Liver (tissue), 9 donors: ENCODE results near the gene LIX1L. TPM values are rescaled to one million over a fixed set of nuclear protein-coding genes. Genes with fewer than 3 reads are reported as not detected.

Experiments used
- DNase-seq: peaks from one replicate; pipeline ENCODE4 v3.0.0-alpha.2; 2017; ENCODE audit warnings: low spot score
- H3K27ac ChIP-seq, 2 donors: one replicate each; pipeline ENCODE4 v1.7.0; 2013; ENCODE audit warnings: inconsistent platforms in 2 of 2, low read length in 2 of 2, control low read depth in 1 of 2, low read depth in 1 of 2, mild to moderate bottlenecking in 1 of 2
- H3K27me3 ChIP-seq, 4 donors: one replicate each; pipeline versions ENCODE4 v1.6.1 to v1.7.0; 2013; ENCODE audit warnings: low read length in 3 of 4, inconsistent platforms in 1 of 4, mild to moderate bottlenecking in 1 of 4, moderate library complexity in 1 of 4; ENCODE audit not compliant: control insufficient read depth in 4 of 4, insufficient read depth in 4 of 4
- H3K36me3 ChIP-seq, 4 donors: one replicate each; pipeline versions ENCODE4 v1.6.1 to v1.7.0; 2013; ENCODE audit warnings: low read length in 3 of 4, mild to moderate bottlenecking in 3 of 4, low read depth in 1 of 4, moderate library complexity in 1 of 4; ENCODE audit not compliant: control insufficient read depth in 4 of 4, insufficient read depth in 3 of 4
- H3K4me1 ChIP-seq, 4 donors: one replicate each; pipeline versions ENCODE4 v1.6.1 to v1.7.0; 2013; ENCODE audit warnings: low read length in 3 of 4, mild to moderate bottlenecking in 3 of 4, moderate library complexity in 1 of 4; ENCODE audit not compliant: control insufficient read depth in 4 of 4, insufficient read depth in 4 of 4
- H3K4me3 ChIP-seq, 3 donors: one replicate each; pipeline versions ENCODE4 v1.6.1 to v1.7.0; 2013; ENCODE audit warnings: low read length in 3 of 3, control low read depth in 1 of 3, low read depth in 1 of 3, mild to moderate bottlenecking in 1 of 3
- H3K9ac ChIP-seq, 2 donors: one replicate each; pipeline ENCODE4 v1.7.0; 2013; ENCODE audit warnings: low read length in 2 of 2, mild to moderate bottlenecking in 2 of 2, moderate library complexity in 2 of 2, control low read depth in 1 of 2, low read depth in 1 of 2
- H3K9me3 ChIP-seq, 4 donors: one replicate each; pipeline versions ENCODE4 v1.6.1 to v1.7.0; 2013; ENCODE audit warnings: low read length in 3 of 4; ENCODE audit not compliant: control insufficient read depth in 4 of 4
- EGR1 ChIP-seq, 2 donors: IDR thresholded peaks; 2 replicates each; pipeline ENCODE4 v1.6.1; 2016 to 2018; ENCODE audit warnings: antibody characterized with exemption in 2 of 2, low read depth in 2 of 2
- FOXA1 ChIP-seq: IDR thresholded peaks from 2 replicates; pipeline ENCODE4 v1.6.1; 2016; ENCODE audit warnings: antibody characterized with exemption
- FOXA2 ChIP-seq: IDR thresholded peaks from 2 replicates; pipeline ENCODE4 v1.6.1; 2016; ENCODE audit warnings: antibody characterized with exemption
- GABPA ChIP-seq, 2 donors: IDR thresholded peaks in 1 of 2; conservative IDR thresholded peaks in 1 of 2; 2 replicates each; pipeline ENCODE4 v1.6.1; 2016; ENCODE audit warnings: antibody characterized with exemption in 2 of 2, mild to moderate bottlenecking in 1 of 2, moderate library complexity in 1 of 2
- HNF4A ChIP-seq, 2 donors: conservative IDR thresholded peaks; 2 replicates each; pipeline ENCODE4 v1.6.1; 2016; ENCODE audit warnings: antibody characterized with exemption in 2 of 2, mild to moderate bottlenecking in 2 of 2
- HNF4G ChIP-seq: IDR thresholded peaks from 2 replicates; pipeline ENCODE4 v1.6.1; 2016; ENCODE audit warnings: antibody characterized with exemption
- JUND ChIP-seq, 2 donors: IDR thresholded peaks; 2 replicates each; pipeline ENCODE4 v1.6.1; 2016; ENCODE audit warnings: antibody characterized with exemption in 2 of 2
- NR2F2 ChIP-seq: IDR thresholded peaks from 2 replicates; pipeline ENCODE4 v1.6.1; 2016; ENCODE audit warnings: antibody characterized with exemption
- RAD21 ChIP-seq, 2 donors: IDR thresholded peaks; 2 replicates each; pipeline ENCODE4 v1.6.1; 2016; ENCODE audit warnings: antibody characterized with exemption in 2 of 2, mild to moderate bottlenecking in 2 of 2
- RXRA ChIP-seq, 2 donors: IDR thresholded peaks; 2 replicates each; pipeline ENCODE4 v1.6.1; 2017 to 2018; ENCODE audit warnings: antibody characterized with exemption in 2 of 2, mild to moderate bottlenecking in 1 of 2
- SP1 ChIP-seq: IDR thresholded peaks from 2 replicates; pipeline ENCODE4 v1.6.1; 2018; ENCODE audit warnings: antibody characterized with exemption, mild to moderate bottlenecking
- TAF1 ChIP-seq: conservative IDR thresholded peaks from 2 replicates; pipeline ENCODE4 v1.6.1; 2016; ENCODE audit warnings: antibody characterized with exemption, mild to moderate bottlenecking
- YY1 ChIP-seq: IDR thresholded peaks from 2 replicates; pipeline ENCODE4 v1.6.1; 2016; ENCODE audit warnings: antibody characterized with exemption, mild to moderate bottlenecking
- WGBS: extraction: QIAGEN DNeasy Blood & Tissue Kit; methylation state at CpG from one replicate; pipeline ENCODE4 v1.1.7; 2013; 5-methylcytosine and 5-hydroxymethylcytosine counted together
- polyA plus RNA-seq, 2 donors: library from polyadenylated mRNA; stranded (reverse) in 1 of 2; unstranded in 1 of 2; fragments of 200-250 nt in 1 of 2; fragments of >200 nt in 1 of 2; fragmentation: Nextera tagmentation in 1 of 2; extraction: Ambion mirVana in 1 of 2; gene quantifications; one replicate each; pipeline versions ENCODE4 v1.2.1 to v1.2.3, GENCODE V29; 2013 to 2015
- total RNA-seq, 2 donors: library from RNA; depleted of rRNA; stranded (reverse); fragments of >200 nt; gene quantifications; one replicate each; pipeline ENCODE4 v1.2.3, GENCODE V29; 2014
- TF ChIP-seq, protein P1 (sequence below): IDR thresholded peaks from 2 replicates; pipeline ENCODE4 v1.6.1; 2016; ENCODE audit warnings: antibody characterized with exemption
- TF ChIP-seq, protein P2 (sequence below): fragments of 150-350 bp; IDR thresholded peaks from 2 replicates; pipeline ENCODE4 v1.5.1; 2017; ENCODE audit warnings: improper control_type of control experiment, low read depth, low read length; ENCODE audit not compliant: missing input control
- TF ChIP-seq, protein P3 (sequence below): IDR thresholded peaks from 2 replicates; pipeline ENCODE4 v1.6.1; 2016; ENCODE audit warnings: antibody characterized with exemption, mild to moderate bottlenecking
- TF ChIP-seq, protein P4 (sequence below): IDR thresholded peaks from 2 replicates; pipeline ENCODE4 v1.6.1; 2016; ENCODE audit warnings: antibody characterized with exemption
- TF ChIP-seq, protein P5 (sequence below): IDR thresholded peaks from 2 replicates; pipeline ENCODE4 v1.6.1; 2016; ENCODE audit warnings: antibody characterized with exemption
- donor health status: healthy.
- donor health status: healthy.
- donor health status: healthy.
- donor health status: healthy.
- donor health status: healthy.

The LIX1L gene
- total and polyA plus RNA-seq, 4 donors = 4.6 to 8.6 (median 6.3) TPM

DNA sequence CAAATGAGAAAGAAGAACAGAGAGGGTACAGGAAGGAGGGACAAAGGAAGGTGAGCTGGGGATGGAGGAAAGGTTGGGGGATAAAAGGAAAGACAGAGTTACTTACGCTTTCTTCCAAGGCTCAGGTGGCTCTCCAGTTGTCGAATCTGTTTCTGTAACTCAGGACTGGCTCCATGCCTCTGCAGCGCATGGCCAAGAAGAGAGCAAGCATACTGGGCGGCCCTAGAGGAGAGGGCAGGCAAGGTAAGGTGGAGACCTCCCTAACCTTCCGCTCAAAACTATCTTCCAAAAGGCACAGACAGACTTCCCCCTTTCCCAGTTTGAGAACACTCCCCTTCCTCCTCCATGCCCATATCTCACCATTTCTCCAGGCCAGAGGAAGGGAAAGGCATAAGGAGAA, 40.2 kb downstream of the LIX1L start:
- no peaks in the 10 kb centered on the region for H3K27me3 ChIP-seq
- TF ChIP-seq JUND (IDR thresholded peaks at IDR 0.05) (no peak), YY1 (no peak), SP1 (no peak), RAD21 (IDR thresholded peaks at IDR 0.05) (no peak), GABPA (IDR thresholded peaks at IDR 0.05 in 1 of 2, conservative IDR thresholded peaks at IDR 0.05 in 1 of 2) (no peak), EGR1 (IDR thresholded peaks at IDR 0.05; ENCODE audit: low read depth in 2 of 2) (no peak), NR2F2 (no peak), FOXA2 (no peak), TAF1 (no peak)
- TF ChIP-seq, protein P1, sequence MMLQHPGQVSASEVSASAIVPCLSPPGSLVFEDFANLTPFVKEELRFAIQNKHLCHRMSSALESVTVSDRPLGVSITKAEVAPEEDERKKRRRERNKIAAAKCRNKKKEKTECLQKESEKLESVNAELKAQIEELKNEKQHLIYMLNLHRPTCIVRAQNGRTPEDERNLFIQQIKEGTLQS = no peak
- TF ChIP-seq, protein P2, sequence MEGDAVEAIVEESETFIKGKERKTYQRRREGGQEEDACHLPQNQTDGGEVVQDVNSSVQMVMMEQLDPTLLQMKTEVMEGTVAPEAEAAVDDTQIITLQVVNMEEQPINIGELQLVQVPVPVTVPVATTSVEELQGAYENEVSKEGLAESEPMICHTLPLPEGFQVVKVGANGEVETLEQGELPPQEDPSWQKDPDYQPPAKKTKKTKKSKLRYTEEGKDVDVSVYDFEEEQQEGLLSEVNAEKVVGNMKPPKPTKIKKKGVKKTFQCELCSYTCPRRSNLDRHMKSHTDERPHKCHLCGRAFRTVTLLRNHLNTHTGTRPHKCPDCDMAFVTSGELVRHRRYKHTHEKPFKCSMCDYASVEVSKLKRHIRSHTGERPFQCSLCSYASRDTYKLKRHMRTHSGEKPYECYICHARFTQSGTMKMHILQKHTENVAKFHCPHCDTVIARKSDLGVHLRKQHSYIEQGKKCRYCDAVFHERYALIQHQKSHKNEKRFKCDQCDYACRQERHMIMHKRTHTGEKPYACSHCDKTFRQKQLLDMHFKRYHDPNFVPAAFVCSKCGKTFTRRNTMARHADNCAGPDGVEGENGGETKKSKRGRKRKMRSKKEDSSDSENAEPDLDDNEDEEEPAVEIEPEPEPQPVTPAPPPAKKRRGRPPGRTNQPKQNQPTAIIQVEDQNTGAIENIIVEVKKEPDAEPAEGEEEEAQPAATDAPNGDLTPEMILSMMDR = no peak
- TF ChIP-seq, protein P3, sequence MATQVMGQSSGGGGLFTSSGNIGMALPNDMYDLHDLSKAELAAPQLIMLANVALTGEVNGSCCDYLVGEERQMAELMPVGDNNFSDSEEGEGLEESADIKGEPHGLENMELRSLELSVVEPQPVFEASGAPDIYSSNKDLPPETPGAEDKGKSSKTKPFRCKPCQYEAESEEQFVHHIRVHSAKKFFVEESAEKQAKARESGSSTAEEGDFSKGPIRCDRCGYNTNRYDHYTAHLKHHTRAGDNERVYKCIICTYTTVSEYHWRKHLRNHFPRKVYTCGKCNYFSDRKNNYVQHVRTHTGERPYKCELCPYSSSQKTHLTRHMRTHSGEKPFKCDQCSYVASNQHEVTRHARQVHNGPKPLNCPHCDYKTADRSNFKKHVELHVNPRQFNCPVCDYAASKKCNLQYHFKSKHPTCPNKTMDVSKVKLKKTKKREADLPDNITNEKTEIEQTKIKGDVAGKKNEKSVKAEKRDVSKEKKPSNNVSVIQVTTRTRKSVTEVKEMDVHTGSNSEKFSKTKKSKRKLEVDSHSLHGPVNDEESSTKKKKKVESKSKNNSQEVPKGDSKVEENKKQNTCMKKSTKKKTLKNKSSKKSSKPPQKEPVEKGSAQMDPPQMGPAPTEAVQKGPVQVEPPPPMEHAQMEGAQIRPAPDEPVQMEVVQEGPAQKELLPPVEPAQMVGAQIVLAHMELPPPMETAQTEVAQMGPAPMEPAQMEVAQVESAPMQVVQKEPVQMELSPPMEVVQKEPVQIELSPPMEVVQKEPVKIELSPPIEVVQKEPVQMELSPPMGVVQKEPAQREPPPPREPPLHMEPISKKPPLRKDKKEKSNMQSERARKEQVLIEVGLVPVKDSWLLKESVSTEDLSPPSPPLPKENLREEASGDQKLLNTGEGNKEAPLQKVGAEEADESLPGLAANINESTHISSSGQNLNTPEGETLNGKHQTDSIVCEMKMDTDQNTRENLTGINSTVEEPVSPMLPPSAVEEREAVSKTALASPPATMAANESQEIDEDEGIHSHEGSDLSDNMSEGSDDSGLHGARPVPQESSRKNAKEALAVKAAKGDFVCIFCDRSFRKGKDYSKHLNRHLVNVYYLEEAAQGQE = no peak
- TF ChIP-seq, protein P4, sequence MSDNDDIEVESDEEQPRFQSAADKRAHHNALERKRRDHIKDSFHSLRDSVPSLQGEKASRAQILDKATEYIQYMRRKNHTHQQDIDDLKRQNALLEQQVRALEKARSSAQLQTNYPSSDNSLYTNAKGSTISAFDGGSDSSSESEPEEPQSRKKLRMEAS = no peak
- DNase-seq = no peak
- H3K4me3 ChIP-seq = peak overlapping the region; percentile 74 to 96 (median 95)
- peaks cover 8 to 25% (median 17%) of the 10 kb centered on the region in 4 donors for H3K4me1 ChIP-seq
- no peaks in the 10 kb centered on the region for H3K9me3 ChIP-seq
- peak overlapping the region; percentile 56 to 84 for H3K9ac ChIP-seq
- 83% methylated on average over 5 of the region's 5 CpGs for WGBS
- no peak overlapping the region for H3K27ac ChIP-seq
- peaks cover 3 to 8% (median 4%) of the 10 kb centered on the region in 4 donors for H3K36me3 ChIP-seq

DNA sequence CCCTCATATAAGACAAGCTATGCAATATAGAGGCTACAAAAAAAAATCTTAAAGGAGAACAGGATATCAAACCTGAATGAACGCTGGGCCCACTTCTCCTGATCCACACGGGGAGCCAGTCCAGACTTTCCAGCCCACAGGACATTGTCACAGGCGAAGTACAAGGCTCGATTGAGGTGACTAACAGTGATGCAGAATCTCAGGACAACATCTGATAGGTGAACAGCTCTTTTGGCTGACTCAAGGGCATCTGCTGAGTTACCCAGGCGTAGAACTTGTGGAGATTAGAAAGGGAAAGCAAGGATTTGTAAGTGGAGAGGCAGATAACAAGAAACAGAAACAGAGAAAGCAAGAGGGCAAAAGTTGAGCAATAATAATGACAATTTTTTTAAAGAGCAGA, 41.1 kb downstream of the LIX1L start:
- no peaks in the 10 kb centered on the region for H3K27me3 ChIP-seq
- no peaks in the 10 kb centered on the region for H3K9me3 ChIP-seq
- 90% methylated on average over 5 of the region's 5 CpGs for WGBS
- H3K4me3 ChIP-seq = no peak overlapping the region
- H3K36me3 ChIP-seq = peaks cover 3 to 16% (median 9%) of the 10 kb centered on the region in 4 donors
- H3K4me1 ChIP-seq = peaks cover 8 to 25% (median 17%) of the 10 kb centered on the region in 4 donors
- H3K27ac ChIP-seq = no peak overlapping the region
- no peak for DNase-seq
- H3K9ac ChIP-seq = no peak overlapping the region
- TF ChIP-seq, protein P5, sequence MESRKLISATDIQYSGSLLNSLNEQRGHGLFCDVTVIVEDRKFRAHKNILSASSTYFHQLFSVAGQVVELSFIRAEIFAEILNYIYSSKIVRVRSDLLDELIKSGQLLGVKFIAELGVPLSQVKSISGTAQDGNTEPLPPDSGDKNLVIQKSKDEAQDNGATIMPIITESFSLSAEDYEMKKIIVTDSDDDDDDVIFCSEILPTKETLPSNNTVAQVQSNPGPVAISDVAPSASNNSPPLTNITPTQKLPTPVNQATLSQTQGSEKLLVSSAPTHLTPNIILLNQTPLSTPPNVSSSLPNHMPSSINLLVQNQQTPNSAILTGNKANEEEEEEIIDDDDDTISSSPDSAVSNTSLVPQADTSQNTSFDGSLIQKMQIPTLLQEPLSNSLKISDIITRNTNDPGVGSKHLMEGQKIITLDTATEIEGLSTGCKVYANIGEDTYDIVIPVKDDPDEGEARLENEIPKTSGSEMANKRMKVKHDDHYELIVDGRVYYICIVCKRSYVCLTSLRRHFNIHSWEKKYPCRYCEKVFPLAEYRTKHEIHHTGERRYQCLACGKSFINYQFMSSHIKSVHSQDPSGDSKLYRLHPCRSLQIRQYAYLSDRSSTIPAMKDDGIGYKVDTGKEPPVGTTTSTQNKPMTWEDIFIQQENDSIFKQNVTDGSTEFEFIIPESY = no peak
- TF ChIP-seq FOXA1 = no peak
- no peak for TF ChIP-seq EGR1 (IDR thresholded peaks at IDR 0.05; ENCODE audit: low read depth in 2 of 2)
- no peak for TF ChIP-seq RAD21 (IDR thresholded peaks at IDR 0.05)
- TF ChIP-seq, protein P3 = no peak
- no peak for TF ChIP-seq GABPA (IDR thresholded peaks at IDR 0.05 in 1 of 2, conservative IDR thresholded peaks at IDR 0.05 in 1 of 2)
- TF ChIP-seq TAF1 = no peak
- TF ChIP-seq, protein P2 = no peak
- no peak for TF ChIP-seq YY1
- TF ChIP-seq, protein P4 = no peak
- TF ChIP-seq RXRA (IDR thresholded peaks at IDR 0.05) = no peak
- no peak for TF ChIP-seq FOXA2
- no peak for TF ChIP-seq HNF4G
- no peak for TF ChIP-seq HNF4A (conservative IDR thresholded peaks at IDR 0.05)
